Lower lobe of right lung (tissue), 2 donors: Measurements from ENCODE around the gene HSD3B7. TPM values are rescaled to one million over a fixed set of nuclear protein-coding genes. Genes with fewer than 3 reads are reported as not detected.
A peak's percentile ranks its signal among the peaks of the same experiment; 100 is the strongest.

Source experiments
- ATAC-seq, 2 donors: fragments of 200-7000 bp; cut with Tn5 transposase; one replicate each; pipeline ENCODE4 v1.9.1; 2020 to 2022; ENCODE audit warnings: mild to moderate bottlenecking in 2 of 2, moderate library complexity in 2 of 2
- DNase-seq: peaks from one replicate; pipeline ENCODE4 v3.0.0-alpha.2; 2020
- H3K27ac ChIP-seq: fragments of 200-600 bp; one replicate; pipeline ENCODE4 v1.8.0; 2022
- H3K27me3 ChIP-seq: fragments of 200-600 bp; one replicate; pipeline ENCODE4 v1.8.0; 2022; ENCODE audit warnings: low read depth
- H3K36me3 ChIP-seq: fragments of 200-600 bp; one replicate; pipeline ENCODE4 v1.8.0; 2022; ENCODE audit warnings: mild to moderate bottlenecking
- H3K4me1 ChIP-seq: fragments of 200-600 bp; one replicate; pipeline ENCODE4 v1.8.0; 2022
- H3K4me3 ChIP-seq: fragments of 200-600 bp; one replicate; pipeline ENCODE4 v1.8.0; 2022; ENCODE audit warnings: mild to moderate bottlenecking
- H3K9me3 ChIP-seq: fragments of 200-600 bp; one replicate; pipeline ENCODE4 v1.8.0; 2022
- CTCF ChIP-seq: fragments of 200-600 bp; IDR thresholded peaks from one replicate; pipeline ENCODE4 v1.8.0; 2022; ENCODE audit warnings: antibody characterized with exemption, mild to moderate bottlenecking
- intact Hi-C: fragments of 100-400 bp; cut with DNase I; formaldehyde crosslinking; loops from one replicate; pipeline ENCODE4 v1.11.0; 2022
- total RNA-seq: library from RNA; stranded (reverse); fragmentation: NEBNext Ultra II Directional; extraction: Animal tissue kit (Norgen Biotek cat#: 25700); gene quantifications from one replicate; pipeline ENCODE4 v1.2.1, GENCODE V29; 2021
- donor health status: DM: no; HTN: yes; CAD: no; lungs with severe emphysema.

HSD3B7 gene
- total RNA-seq, 1 donor from 2014 or later = 23.6 TPM

GRCh38 chr16:31006086-31006385 is 21.0 kb downstream of the HSD3B7 start:
- H3K9me3 ChIP-seq = no peaks in the 10 kb centered on the region
- ATAC-seq = no peak
- H3K27ac ChIP-seq = no peak overlapping the region
- peaks cover 38% of the 10 kb centered on the region for H3K27me3 ChIP-seq
- intact Hi-C loops = no loop called here
- TF ChIP-seq CTCF = no peak
- no peak for DNase-seq
- no peak overlapping the region for H3K4me3 ChIP-seq
- H3K4me1 ChIP-seq = no peaks in the 10 kb centered on the region
- no peaks in the 10 kb centered on the region for H3K36me3 ChIP-seq

GRCh38 chr16:31006589-31006988 is 21.6 kb downstream of the HSD3B7 start:
- Histone ChIP-seq H3K4me3 (no peak overlapping the region), H3K27me3 (peaks cover 43% of the 10 kb centered on the region), H3K36me3 (no peaks in the 10 kb centered on the region), H3K9me3 (no peaks in the 10 kb centered on the region), H3K27ac (no peak overlapping the region), H3K4me1 (no peaks in the 10 kb centered on the region)
- ATAC-seq = no peak
- no peak for DNase-seq
- no peak for TF ChIP-seq CTCF
- intact Hi-C loops = no loop called here

- no peaks in the 10 kb centered on the region for H3K9me3 ChIP-seq
- TF ChIP-seq CTCF = no peak
- no peaks in the 10 kb centered on the region for H3K36me3 ChIP-seq
- intact Hi-C loops = no loop called here
- H3K4me3 ChIP-seq = no peak overlapping the region
- no peaks in the 10 kb centered on the region for H3K4me1 ChIP-seq
- DNase-seq (no peak), ATAC-seq (no peak)
- peaks cover 53% of the 10 kb centered on the region for H3K27me3 ChIP-seq
- H3K27ac ChIP-seq = no peak overlapping the region
Measured at GRCh38 chr16:31007684-31008083, 22.7 kb downstream of the HSD3B7 start.

- Histone ChIP-seq H3K4me3 (no peak overlapping the region), H3K27me3 (peaks cover 54% of the 10 kb centered on the region), H3K9me3 (no peaks in the 10 kb centered on the region), H3K36me3 (no peaks in the 10 kb centered on the region), H3K4me1 (no peaks in the 10 kb centered on the region), H3K27ac (no peak overlapping the region)
- no peak for ATAC-seq
- no peak for TF ChIP-seq CTCF
- DNase-seq = no peak
- intact Hi-C loops = no loop called here
Measured at GRCh38 chr16:31008149-31008548, 23.1 kb downstream of the HSD3B7 start.

GRCh38 chr16:31008551-31008950 is 23.5 kb downstream of the HSD3B7 start:
- Histone ChIP-seq H3K9me3 (no peaks in the 10 kb centered on the region), H3K36me3 (no peaks in the 10 kb centered on the region), H3K27ac (no peak overlapping the region), H3K27me3 (peaks cover 54% of the 10 kb centered on the region), H3K4me3 (no peak overlapping the region), H3K4me1 (no peaks in the 10 kb centered on the region)
- DNase-seq (no peak), ATAC-seq (no peak)
- intact Hi-C loops = no loop called here
- TF ChIP-seq CTCF = no peak

- TF ChIP-seq CTCF = no peak
- DNase-seq (no peak), ATAC-seq (peak in 1 of 2 donors; percentile 7)
- Histone ChIP-seq H3K27ac (no peak overlapping the region), H3K4me3 (no peak overlapping the region), H3K27me3 (peaks cover 54% of the 10 kb centered on the region), H3K9me3 (no peaks in the 10 kb centered on the region), H3K4me1 (no peaks in the 10 kb centered on the region), H3K36me3 (no peaks in the 10 kb centered on the region)
- intact Hi-C loops = no loop called here
Measured at GRCh38 chr16:31009120-31009519, 24.1 kb downstream of the HSD3B7 start.
